NCI-H128 (cell line): ENCODE measurements around the gene TBC1D2.

Experiments
- DNase-seq: peaks from one replicate; lab custom pipeline; 2025; ENCODE audit not compliant: unreplicated experiment; lab: John Stamatoyannopoulos, UW

The TBC1D2 gene

DNA sequence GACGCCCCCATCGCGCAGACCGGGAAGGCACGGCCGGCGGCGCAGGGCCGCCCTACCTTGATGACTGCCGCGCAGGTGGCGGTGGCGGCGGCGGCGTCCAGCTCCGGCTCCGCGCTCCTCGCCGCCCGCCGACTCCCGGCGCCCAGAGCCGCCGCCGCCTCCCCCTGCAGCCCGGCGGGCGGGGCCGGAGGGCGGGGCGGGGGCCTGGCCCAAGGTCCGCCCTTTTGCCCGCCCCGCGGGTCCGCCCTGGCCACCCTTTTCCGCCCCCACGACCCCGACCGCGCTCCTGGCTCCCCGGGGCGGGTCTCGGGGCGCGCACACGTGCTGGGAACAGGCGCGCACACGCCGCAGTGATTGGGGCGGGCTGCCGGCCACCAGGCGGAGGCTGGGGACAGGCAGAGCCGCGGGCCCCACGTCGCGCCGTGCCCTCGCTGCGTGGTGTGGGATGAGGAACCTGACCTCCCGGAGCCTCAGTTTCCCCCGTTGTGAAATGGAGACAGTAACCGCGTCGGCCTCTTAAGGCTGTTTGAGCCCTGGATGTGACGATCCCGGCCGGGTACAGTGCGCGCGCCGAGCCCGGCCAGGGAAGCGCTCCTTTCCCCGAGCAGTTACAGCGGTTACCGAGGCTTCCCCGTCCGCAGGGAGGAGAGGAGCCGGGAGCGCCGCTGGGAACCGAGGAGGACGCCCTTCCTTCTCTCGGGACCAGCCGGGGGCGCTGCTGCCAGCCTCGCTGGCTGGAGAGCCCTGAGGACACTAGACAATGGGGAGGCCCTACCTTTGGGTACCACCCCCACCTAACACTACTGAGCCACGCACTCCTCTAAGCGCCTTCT, 62.7 kb downstream of the TBC1D2 start, which contains the start of gene CORO2A:
Gene CORO2A (minus strand): TSS at position 135 of the 833 bp plus-strand sequence. CDS start 34,977 bp downstream, outside the sequence.
- DNase-seq = peak; percentile 56

DNA sequence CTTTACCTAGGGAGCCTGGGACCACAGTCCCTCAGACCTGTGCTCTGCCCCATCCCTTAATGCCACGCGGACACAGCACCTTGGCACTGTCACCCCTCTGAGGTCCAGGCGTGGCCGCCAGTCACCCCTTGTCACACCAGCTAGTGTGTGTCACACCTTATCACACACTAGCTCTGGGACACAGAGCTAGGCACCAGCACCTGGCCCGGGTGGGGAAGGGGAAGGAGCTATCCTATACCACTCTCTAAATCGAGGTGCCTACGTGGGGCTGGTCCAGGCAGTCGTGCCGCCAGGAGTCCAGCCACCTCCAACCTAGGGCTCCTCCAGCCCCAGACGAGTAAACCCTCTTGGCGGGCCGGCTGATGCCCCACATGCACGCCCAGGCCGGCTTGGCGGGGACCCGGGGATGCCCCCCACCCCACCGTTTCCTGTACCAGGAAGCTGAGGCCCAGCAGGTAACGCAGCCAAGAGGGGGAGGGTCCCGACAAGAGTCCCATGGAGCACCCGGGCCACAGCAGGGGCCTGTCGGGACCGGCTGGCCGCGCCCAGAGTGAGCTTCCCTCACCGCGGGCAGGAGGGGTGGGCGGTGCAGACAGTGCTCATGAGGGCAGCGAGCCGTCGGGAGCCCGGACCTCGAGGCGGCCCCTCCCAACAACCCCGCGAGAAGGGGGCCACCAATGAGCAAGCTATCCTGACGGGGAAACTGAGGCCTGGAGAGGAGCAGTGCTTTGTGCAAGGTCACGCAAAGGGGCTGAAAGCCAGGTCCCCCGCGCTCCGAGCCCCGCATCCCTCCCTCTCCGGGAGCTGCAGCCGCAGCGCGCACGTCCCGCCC, 63.6 kb downstream of the TBC1D2 start:
- DNase-seq = no peak

DNA sequence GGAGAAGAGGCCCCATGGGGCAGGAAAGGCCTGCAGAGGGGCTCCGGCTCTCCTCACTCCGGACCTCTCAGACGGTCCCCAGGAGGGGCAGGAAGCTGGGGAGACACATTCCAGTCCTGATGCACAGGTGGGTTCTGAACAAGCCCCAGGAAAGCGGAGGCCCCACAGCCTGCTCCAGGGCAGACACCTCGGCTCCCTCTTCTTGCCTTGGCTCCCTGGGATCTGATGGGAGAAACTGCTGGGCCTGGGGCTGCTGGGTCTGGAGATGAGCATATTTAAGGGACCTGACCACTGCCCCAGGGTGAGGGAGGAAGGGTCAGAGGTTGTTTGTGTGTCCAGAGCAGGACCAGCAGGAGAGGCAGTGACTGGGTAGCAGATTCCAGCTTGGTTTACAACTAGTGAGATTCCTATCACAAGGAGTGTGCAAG, 64.3 kb downstream of the TBC1D2 start:
- no peak for DNase-seq

DNA sequence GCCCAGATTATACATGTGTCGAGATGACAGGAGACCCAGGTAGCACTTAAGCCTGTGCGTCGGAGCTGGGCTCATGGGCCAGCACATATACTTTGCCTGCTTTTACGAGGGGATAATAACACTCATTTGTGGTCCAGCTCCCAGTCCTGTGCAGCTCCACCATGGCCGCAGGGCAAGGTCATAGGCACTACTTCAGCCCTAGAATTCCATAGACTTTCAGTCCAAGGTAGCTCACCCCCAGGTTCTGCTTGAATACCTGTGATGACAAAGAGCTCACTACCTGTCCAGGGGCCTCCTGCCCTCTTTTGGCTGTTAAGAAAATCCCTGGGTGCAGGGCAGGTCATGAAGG, 64.7 kb downstream of the TBC1D2 start:
- no peak for DNase-seq

DNA sequence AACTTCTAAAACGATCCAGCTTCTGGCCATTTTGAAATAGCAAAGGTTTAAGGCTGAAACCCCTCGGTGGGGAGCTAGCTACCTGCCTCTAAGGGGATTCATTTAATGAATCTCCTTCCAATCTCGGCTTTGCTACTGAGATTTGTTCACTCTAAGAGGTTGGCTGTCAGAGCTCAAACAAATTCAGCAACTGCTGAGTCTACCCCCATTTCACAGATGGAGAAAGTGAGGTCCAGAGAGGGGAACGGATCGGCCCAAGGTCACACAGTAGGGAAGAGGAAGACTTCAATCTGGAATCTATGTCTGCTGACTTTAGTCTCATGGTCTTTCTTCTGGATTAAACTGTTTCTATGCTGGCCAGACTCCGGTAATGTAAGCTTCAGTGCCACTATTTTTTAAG, 66.0 kb downstream of the TBC1D2 start:
- DNase-seq = no peak

DNA sequence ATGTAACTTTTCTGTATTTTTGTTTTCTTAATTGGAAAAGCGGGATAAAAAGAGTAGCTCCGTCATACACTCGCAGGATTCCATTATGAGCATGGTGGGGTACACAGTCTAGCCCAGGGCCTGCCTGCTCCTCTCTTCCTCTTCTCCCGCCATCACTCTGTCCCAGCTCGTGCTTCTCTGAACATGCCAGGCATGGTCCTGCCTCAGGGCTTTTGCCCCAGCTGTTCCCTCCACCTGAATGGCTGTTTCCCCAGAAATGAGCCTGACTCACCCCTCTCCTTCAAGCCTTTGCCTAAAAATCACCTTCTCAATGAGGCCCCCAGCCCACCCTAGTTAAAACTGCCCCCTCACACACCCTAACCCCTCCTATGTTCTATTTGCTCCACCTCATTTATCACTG, 67.5 kb downstream of the TBC1D2 start:
- DNase-seq = no peak

DNA sequence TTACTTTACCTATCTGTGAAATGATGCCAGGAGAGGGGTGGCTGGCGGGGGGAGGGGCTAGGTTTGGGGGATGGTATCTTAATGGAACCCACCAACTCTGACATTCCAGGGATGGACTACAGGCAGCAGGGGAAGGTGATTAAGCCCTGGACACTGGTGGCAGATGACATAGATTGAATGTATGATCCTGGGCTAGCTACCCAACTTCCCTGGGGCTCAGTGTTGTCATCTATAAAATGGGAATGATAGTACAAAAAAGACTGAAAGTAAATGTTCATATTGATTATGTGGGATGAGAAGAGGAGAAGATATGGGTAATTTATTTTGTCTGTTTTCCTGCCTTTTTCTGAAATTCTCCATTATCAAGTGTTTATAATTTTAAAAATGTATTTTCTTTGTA, 69.2 kb downstream of the TBC1D2 start:
- DNase-seq = no peak

DNA sequence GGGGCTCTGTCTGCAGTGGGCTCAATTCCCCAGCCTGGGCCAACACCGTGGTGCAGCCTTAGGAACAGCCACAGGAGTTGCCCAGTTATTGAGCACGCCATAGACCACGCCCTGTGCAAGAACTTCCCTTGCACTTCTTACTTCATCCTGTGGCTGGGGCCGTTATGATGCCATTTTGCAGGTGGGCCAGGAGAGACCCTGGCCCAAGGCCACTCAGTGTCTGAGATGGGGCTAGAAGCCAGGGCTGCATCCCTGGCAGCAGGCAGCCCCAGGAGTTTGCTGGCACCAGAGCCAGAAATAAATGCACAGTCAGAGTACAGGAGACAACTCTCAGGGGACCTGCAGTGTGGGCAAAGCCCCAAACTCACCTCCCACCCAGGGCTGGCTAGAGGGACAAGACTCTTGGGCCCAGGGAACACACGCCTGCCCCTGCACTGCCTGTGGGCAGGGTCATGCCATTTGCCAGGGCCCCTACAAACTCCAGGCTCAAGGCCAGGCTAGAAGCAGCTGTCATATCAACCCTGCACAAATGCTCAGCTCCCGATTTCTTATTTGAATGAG, 69.8 kb downstream of the TBC1D2 start:
- no peak for DNase-seq

DNA sequence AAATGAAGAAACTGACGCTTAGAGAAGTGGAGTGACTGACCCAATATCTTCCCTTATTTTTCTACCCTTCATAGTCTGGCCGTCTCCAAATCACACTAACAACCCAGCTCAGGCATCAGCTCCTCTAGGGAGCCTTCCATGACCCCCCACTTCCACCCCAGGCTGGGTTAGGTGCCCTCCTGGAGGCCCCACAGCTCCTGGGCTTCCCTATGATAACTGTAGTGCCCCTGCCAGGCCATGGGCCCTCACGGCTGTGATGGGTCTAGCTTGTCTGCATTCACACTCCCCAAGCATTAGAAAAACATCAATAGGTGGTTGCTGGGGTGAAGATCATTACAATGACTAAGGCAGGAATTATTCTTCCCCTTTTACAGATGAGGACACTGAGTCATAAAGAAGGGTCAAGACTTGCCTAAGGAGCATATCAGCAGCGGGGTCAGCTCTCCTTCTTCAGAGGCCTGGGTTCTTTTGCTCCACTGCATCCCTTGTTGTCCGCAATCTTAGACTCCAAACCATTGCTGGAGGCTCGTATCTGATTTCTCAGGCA, 70.4 kb downstream of the TBC1D2 start:
- no peak for DNase-seq

DNA sequence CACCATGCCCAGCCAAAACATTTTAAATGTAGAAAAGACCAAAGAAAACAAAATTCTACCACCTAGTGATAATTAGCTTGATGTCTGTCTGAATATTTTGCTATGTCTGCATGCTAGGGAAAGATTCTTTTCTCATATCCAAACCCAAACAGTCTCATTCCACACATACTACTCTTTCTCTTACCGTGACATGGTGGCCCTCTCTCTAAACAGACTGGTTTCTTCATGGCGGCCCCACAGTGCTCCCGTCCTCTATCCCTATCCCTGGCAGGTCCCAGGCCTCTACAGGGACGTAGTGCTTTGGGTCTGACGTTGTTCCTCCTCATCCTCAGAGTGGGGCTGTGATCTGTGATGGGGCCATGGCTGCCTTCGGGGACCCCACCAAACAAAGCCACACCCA, 71.1 kb downstream of the TBC1D2 start:
- no peak for DNase-seq

DNA sequence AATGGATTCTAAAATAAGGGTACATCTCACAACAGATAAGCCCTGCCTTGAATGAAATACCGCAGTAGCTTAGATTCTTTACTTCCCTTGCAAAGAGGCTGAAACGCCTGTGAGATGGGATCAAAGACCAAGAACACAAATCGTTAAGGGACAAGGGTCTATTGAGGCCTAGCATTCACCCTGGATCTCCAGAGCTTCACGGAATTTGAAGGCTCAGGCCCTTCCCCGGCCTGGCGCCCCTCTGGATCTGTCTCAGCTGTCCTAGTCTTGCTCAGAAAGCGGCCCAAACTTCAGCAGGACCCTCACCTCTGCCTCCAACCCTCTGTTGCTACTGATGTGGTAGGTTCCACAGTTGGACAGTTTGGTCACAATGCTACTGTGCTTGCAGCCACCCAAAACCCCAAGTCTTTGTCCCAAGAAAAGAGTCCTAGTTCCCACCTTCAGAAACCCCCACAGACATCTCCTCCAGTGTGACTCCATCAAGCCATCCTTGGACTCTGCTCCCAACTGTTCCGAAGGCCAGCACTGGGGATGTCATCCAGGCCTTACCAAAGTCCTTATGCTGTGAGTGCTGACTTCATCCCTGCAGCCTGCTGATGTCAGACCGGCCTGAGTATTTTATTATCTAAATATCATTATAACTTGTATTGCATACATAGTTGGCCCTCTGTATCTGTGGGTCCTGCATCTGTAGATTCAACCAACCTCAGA, 72.4 kb downstream of the TBC1D2 start:
- DNase-seq = no peak

DNA sequence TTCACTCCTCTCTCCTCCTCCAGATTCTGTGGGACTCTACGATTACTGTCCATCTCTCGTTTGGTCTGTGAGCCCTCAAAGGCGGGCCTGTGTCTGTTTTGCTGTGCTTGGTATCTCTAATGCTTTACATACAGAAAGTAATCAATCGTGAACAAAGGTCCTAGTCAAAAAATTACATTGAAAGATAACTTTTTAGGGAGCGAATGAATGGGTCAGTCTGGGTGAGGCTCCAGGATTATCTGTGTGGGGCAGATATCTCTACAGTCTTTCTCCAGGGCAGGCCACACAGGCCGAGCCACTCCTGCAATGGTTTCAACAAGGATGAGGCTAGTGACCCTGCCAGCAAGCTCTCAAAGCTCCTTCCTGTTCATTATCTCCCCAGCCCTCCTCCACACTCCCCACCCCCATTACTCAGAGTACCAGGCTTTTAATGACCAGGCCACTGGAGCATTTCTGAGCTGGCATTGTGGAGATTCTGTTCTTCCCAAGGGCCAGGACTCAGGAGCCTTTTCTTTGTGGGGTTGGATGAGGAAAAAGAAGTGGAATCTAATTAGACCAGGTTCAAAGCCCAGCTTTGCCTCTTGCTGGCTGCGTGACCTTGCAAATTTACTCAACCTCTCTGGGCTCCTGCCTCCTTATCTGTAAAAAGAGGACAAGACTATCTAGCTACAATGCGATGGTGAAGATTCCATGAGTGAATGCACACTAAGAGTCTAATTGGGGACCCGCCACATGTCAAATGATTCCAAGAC, 73.2 kb downstream of the TBC1D2 start:
- DNase-seq = no peak

DNA sequence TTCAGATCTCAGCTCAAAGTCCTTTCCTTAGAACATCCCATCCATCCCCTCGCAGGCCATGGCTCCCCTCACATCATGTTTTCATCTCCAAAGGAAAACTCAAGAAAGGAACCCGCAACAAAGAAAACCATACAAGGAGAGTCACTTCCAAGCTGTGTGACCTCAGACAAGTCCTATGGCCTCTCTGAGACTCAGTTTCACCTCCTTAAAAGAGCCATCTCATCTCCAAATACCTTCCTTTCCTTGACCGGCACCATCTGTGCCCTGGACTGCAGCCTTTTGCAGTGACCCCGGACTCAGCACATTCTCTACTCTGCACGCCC, 73.7 kb downstream of the TBC1D2 start:
- no peak for DNase-seq

DNA sequence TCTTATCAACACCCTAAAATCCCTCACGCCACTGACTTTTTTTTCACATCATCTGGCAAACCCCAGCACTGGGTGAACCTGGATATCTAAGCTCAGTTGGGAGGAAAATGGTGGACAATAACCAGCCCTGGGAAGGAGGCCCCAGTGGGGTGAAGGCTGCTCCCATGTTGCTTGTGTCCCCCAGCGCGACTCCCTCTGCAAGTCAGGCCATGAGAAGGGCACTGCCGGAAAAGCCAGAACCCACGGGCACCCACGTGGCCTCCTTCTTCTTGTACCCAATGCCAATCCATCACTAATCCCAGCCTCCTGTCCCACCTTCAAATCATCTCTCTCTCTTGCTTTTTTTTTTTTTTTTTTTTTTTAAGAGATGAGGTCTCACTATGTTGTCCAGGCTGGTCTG, 74.5 kb downstream of the TBC1D2 start:
- no peak for DNase-seq

DNA sequence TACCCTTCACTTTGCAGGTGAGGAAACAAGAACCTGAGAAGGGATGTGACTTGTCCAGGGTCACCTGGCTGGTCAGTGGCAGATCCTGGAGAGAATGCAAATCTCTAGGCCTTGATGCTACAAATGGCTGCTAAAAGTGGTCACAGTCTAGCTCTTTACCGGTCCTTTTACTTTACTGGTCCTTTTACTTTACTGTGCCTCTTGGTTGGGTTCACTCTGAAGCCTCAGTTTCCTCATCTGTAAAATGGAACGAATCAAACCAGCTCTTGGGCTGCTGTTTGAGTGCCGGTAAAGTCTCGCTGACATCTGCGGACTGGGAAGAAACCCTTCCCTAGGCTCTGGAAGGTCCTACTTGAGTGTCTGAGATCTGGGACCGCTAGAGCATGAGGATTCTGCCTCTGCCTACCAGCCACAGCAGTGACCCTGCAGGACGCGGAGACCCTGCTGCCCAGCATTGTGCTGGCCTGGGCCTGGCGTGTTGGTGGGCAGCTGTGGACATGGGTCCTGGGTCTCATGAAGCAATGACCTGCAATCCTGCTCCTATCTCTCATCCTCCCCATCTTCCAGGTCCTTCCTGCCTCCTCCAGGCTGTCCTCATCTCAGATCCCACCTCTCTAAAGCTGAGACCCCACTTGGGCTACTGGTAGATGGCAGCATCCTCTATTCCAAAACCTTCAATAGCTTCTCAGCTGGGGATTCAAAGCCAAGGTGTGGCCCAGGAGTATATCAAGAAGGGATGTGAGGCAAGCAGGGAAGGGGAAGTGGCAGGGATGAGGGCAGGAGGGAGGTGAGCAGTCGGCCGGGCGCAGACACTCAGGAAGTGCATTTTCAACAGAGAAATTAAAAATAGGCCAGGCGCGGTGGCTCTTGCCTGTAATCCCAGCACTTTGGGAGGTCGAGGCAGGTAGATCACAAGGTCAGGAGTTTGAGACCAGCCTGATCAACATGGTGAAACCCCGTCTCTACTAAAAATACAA, 76.3 kb downstream of the TBC1D2 start:
- DNase-seq = no peak

DNA sequence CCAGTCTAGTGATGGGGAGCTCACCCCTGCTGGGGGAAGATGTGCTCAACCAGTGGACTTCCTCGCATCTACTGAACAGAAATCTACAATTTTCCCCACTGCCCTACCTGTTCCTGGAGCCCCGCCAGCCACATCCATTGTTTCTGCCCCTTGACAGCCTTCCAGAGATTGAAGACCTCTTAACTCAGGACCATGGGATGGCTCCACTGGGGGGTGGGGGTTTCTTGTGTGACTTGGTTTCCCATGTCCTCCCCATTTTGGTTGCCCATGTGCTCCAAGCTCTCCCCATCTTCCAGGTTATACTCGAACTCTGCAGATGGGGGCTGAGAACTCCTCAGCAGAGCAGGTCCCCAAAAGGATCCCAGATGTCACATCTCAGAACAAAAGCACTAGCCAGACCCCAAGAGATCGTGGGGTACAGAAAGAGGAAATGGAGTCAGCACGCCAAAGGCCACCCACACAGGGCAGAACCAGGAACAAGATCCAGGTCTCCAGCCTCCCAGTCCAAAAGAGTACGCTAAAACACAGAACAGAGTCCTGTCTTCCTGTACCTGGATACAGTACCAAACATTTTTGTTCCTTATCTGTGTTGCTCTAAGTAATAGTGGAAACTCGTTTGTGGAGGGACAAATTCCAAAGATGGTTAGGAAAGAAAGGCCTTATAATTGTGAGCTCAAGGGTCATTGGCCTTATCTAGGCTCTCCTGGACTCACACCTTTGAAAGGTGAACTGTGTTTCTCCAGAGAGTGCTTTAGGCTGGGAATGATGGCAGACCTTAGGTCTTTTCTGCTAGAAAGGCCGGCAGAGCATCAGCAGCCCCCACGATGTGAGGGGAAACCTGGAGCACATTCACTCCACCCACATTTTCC, 78.8 kb downstream of the TBC1D2 start:
- DNase-seq = no peak

DNA sequence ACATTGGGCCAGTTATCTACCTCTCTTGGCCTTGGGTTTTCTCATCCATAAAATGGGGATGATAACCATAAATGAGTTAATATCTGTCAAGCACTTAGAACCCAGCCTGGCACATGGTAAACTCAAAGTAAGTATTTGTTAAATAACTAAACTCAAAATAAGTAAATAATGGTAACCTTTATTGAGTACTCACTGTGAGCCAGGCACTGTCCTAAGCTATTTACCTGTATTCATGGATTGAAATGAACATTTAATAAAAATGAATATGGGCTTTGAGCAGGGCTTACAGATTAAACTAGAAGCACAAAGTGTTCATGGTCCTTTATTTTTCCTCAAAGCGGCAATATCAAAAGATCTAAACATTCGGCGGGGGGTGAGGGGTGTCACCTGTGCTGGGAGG, 79.7 kb downstream of the TBC1D2 start:
- no peak for DNase-seq

DNA sequence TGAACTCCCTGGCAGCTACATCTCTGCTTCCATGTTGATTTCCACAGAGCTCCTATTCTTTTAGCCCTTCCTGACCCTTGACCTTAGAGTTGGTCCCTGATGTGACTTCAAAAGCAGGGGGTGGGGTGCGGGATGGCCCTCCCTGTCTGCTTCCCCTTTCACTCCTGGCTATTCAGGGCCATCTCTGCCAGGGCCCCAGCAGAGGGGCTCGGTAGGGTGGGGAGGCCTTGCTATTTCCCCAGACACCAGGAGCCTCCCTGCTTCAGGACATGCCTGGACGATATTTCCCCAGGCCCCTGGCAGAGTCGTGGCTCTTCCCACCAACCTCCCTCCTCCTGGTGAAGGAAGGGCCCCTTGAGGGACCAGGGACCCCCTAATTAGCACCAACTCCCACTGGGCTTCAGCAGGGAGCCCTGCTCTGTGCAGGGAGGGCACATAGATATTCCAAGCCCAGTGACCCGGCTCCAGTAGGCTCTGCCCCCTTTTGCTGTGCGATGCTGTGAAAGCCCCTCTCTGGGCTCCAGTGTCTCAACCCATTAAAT, 80.3 kb downstream of the TBC1D2 start:
- DNase-seq = no peak
